ENCODE results near the gene CHCHD10. TPM values are rescaled to one million over a fixed set of nuclear protein-coding genes. Genes with fewer than 3 reads are reported as not detected.
A peak's percentile ranks its signal among the peaks of the same experiment; 100 is the strongest.

CHCHD10 gene
- total and polyA plus RNA-seq, 2 experiments from 2014 or later = 77.5 to 324 TPM

- Histone ChIP-seq H3K4me1 (ENCODE audit: low read depth) (no peaks in the 10 kb centered on the region), H3K36me3 (no peaks in the 10 kb centered on the region), H3K27ac (no peak overlapping the region), H3K4me3 (no peak overlapping the region), H3K27me3 (no peaks in the 10 kb centered on the region), H3K9me3 (ENCODE audit: low read depth) (no peaks in the 10 kb centered on the region)
- DNase-seq (ENCODE audit: low read depth in 1 of 2, low spot score in 1 of 2) = no peak
- TF ChIP-seq, protein P1, sequence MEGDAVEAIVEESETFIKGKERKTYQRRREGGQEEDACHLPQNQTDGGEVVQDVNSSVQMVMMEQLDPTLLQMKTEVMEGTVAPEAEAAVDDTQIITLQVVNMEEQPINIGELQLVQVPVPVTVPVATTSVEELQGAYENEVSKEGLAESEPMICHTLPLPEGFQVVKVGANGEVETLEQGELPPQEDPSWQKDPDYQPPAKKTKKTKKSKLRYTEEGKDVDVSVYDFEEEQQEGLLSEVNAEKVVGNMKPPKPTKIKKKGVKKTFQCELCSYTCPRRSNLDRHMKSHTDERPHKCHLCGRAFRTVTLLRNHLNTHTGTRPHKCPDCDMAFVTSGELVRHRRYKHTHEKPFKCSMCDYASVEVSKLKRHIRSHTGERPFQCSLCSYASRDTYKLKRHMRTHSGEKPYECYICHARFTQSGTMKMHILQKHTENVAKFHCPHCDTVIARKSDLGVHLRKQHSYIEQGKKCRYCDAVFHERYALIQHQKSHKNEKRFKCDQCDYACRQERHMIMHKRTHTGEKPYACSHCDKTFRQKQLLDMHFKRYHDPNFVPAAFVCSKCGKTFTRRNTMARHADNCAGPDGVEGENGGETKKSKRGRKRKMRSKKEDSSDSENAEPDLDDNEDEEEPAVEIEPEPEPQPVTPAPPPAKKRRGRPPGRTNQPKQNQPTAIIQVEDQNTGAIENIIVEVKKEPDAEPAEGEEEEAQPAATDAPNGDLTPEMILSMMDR (IDR thresholded peaks at IDR 0.05; ENCODE audit: low read depth, low read length) = no peak
Observed at GRCh38 chr22:23722160-23722559, 45.6 kb downstream of the CHCHD10 start.

DNA sequence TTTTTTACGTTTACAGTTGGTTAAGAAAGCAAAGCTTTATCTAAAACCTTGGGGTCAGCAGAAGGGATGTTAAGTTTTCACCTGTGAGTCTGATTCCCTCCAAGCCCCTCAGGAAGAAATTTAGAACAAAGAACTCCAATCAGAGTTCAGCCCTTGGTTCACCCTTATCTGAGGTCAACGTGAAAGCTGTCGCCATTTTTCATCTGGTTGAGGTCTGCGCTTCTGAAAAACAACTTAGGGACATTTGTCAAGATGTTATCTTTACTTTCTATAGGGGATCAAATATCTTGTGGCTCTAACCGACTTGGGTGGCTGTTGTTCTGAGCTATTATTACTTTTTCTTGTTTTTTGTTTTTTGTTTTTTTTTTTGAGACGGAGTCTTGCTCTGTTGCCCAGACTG, 46.9 kb downstream of the CHCHD10 start:
- TF ChIP-seq, protein P1 (IDR thresholded peaks at IDR 0.05; ENCODE audit: low read depth, low read length) = no peak
- no peaks in the 10 kb centered on the region for H3K27me3 ChIP-seq

DNA sequence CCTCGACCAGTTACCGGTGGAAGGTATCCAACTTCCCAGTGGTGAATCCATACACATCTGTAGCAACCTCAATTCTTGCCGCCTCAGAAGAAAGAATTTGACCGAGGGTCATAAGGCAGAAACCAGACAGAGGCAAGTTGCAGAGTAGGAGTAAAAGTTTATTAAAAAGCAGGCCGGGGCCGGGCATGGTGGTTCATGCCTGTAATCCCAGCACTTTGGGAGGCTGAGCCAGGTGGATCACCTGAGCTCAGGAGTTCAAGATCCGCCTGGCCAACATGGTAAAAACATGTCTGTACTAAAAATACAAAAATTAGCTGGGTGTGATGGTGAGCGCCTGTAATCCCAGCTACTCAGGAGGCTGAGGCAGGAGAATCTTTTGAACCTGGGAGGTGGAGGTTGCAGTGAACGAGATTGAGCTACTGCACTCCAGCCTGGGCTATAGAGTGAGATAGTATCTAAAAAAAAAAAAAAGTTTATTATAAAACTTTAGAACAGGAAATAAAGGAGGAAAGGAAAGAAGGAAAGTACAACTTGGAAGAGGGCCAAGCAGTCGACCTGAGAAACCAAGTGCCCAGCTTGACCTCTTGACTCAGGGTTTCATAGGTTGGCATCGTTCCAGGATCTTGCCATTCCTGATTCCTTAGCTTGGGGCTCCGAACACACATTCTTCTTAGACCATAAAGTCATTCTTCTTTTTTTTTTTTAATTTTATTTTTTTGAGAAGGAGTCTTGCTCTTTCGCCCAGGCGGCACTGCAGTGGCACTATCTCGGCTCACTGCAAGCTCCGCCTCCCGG, 49.2 kb downstream of the CHCHD10 start:
- no peaks in the 10 kb centered on the region for H3K36me3 ChIP-seq

More for the DNA sequence above, 46.9 kb downstream of the CHCHD10 start:
- Histone ChIP-seq H3K9me3 (ENCODE audit: low read depth) (no peaks in the 10 kb centered on the region), H3K36me3 (no peaks in the 10 kb centered on the region), H3K4me1 (ENCODE audit: low read depth) (no peaks in the 10 kb centered on the region), H3K27ac (no peak overlapping the region), H3K4me3 (no peak overlapping the region)
- DNase-seq (ENCODE audit: low read depth in 1 of 2, low spot score in 1 of 2) = no peak

GRCh38 chr22:23716811-23717801, 50.7 kb downstream of the CHCHD10 start:
- H3K27ac ChIP-seq = peak overlapping the region; percentile 25
- peak overlapping the region; percentile 71 for H3K4me3 ChIP-seq

More for the DNA sequence above, 49.2 kb downstream of the CHCHD10 start:
- no peaks in the 10 kb centered on the region for H3K9me3 ChIP-seq (ENCODE audit: low read depth)
- TF ChIP-seq, protein P1 (IDR thresholded peaks at IDR 0.05; ENCODE audit: low read depth, low read length) = no peak
- no peak for DNase-seq (ENCODE audit: low read depth in 1 of 2, low spot score in 1 of 2)
- H3K27me3 ChIP-seq = no peaks in the 10 kb centered on the region
- H3K4me3 ChIP-seq = no peak overlapping the region
- no peak overlapping the region for H3K27ac ChIP-seq
- no peaks in the 10 kb centered on the region for H3K4me1 ChIP-seq (ENCODE audit: low read depth)

More at GRCh38 chr22:23716811-23717801, 50.7 kb downstream of the CHCHD10 start:
- H3K36me3 ChIP-seq = peaks cover 4% of the 10 kb centered on the region
- no peaks in the 10 kb centered on the region for H3K4me1 ChIP-seq (ENCODE audit: low read depth)
- peak; percentile 91 to 93 for DNase-seq (ENCODE audit: low read depth in 1 of 2, low spot score in 1 of 2)
- no peaks in the 10 kb centered on the region for H3K27me3 ChIP-seq
- no peaks in the 10 kb centered on the region for H3K9me3 ChIP-seq (ENCODE audit: low read depth)
- TF ChIP-seq, protein P1 (IDR thresholded peaks at IDR 0.05; ENCODE audit: low read depth, low read length) = no peak

Other genes starting within 250 kb of the CHCHD10 start
- gene IGLL1, start 187.7 kb downstream of the CHCHD10 start, total RNA-seq = not detected in 2 replicates
- not detected in 2 replicates for gene IGLL1, start 187.7 kb downstream of the CHCHD10 start, polyA plus RNA-seq
- gene DRICH1, start 135.7 kb downstream of the CHCHD10 start, total RNA-seq = not detected in 2 replicates
- gene DRICH1, start 135.7 kb downstream of the CHCHD10 start, polyA plus RNA-seq = not detected in 2 replicates
- gene RGL4, start 77.0 kb downstream of the CHCHD10 start, total RNA-seq = not detected in 2 replicates
- gene RGL4, start 77.0 kb downstream of the CHCHD10 start, polyA plus RNA-seq = 1.0 and 1.5 TPM in 2 replicates
- gene ZNF70, start 16.9 kb downstream of the CHCHD10 start, total RNA-seq = 6.4 and 8.4 TPM in 2 replicates
- 2.3 TPM in 2 replicates for gene ZNF70, start 16.9 kb downstream of the CHCHD10 start, polyA plus RNA-seq
- gene VPREB3, start 13.5 kb downstream of the CHCHD10 start, total RNA-seq = 1.1 and 2.5 TPM in 2 replicates
- 3.2 and 3.5 TPM in 2 replicates for gene VPREB3, start 13.5 kb downstream of the CHCHD10 start, polyA plus RNA-seq
- 0.07 TPM in 1 of 2 replicates, not detected in the other for gene C22orf15, start 5.0 kb downstream of the CHCHD10 start, total RNA-seq
- 0.27 and 0.91 TPM in 2 replicates for gene C22orf15, start 5.0 kb downstream of the CHCHD10 start, polyA plus RNA-seq
- 38.2 and 71.2 TPM in 2 replicates for gene MMP11, start 4.9 kb upstream of the CHCHD10 start, total RNA-seq
- gene MMP11, start 4.9 kb upstream of the CHCHD10 start, polyA plus RNA-seq = 39.0 and 61.1 TPM in 2 replicates
- gene SMARCB1, start 19.0 kb upstream of the CHCHD10 start, total RNA-seq = 147 and 162 TPM in 2 replicates
- gene SMARCB1, start 19.0 kb upstream of the CHCHD10 start, polyA plus RNA-seq = 170 and 175 TPM in 2 replicates
- 18.0 and 46.9 TPM in 2 replicates for gene DERL3, start 71.0 kb upstream of the CHCHD10 start, total RNA-seq
- gene DERL3, start 71.0 kb upstream of the CHCHD10 start, polyA plus RNA-seq = 28.9 and 55.3 TPM in 2 replicates
- 27.3 and 28.5 TPM in 2 replicates for gene SLC2A11, start 89.9 kb upstream of the CHCHD10 start, total RNA-seq
- 34.2 and 37.9 TPM in 2 replicates for gene SLC2A11, start 89.9 kb upstream of the CHCHD10 start, polyA plus RNA-seq
- 855 and 1,357 TPM in 2 replicates for gene MIF, start 126.4 kb upstream of the CHCHD10 start, total RNA-seq
- gene MIF, start 126.4 kb upstream of the CHCHD10 start, polyA plus RNA-seq = 4,717 and 4,854 TPM in 2 replicates
- gene GSTT2B, start 193.2 kb upstream of the CHCHD10 start, total RNA-seq = 16.9 and 25.9 TPM in 2 replicates
- 28.8 and 42.8 TPM in 2 replicates for gene GSTT2B, start 193.2 kb upstream of the CHCHD10 start, polyA plus RNA-seq
- 3.5 and 6.6 TPM in 2 replicates for gene DDTL, start 198.9 kb upstream of the CHCHD10 start, total RNA-seq
- gene DDTL, start 198.9 kb upstream of the CHCHD10 start, polyA plus RNA-seq = 11.9 and 13.8 TPM in 2 replicates
- 115 and 309 TPM in 2 replicates for gene DDT, start 206.5 kb upstream of the CHCHD10 start, total RNA-seq
- 179 and 244 TPM in 2 replicates for gene DDT, start 206.5 kb upstream of the CHCHD10 start, polyA plus RNA-seq
- 1.2 and 5.2 TPM in 2 replicates for gene GSTT2, start 212.2 kb upstream of the CHCHD10 start, total RNA-seq
- 5.0 and 5.1 TPM in 2 replicates for gene GSTT2, start 212.2 kb upstream of the CHCHD10 start, polyA plus RNA-seq
- gene GSTT4, start 237.5 kb upstream of the CHCHD10 start, total RNA-seq = not detected in 2 replicates
- gene GSTT4, start 237.5 kb upstream of the CHCHD10 start, polyA plus RNA-seq = not detected in 2 replicates
- 115 and 124 TPM in 2 replicates for gene CABIN1, start 243.3 kb upstream of the CHCHD10 start, total RNA-seq
- gene CABIN1, start 243.3 kb upstream of the CHCHD10 start, polyA plus RNA-seq = 33.9 and 42.5 TPM in 2 replicates